GM18873 (cell line): ENCODE results near the gene CMTR2.
"Not testable (repeated sequence)": the region's sequence is repeated elsewhere in the genome, so short reads cannot be mapped to it uniquely, and the experiment has no call there.

Source experiments
- ATAC-seq: cut with Tn5 transposase; IDR thresholded peaks from one replicate; pipeline ENCODE4 v1.9.1; 2021; ENCODE audit warnings: mild to moderate bottlenecking, moderate library complexity, moderate number of reproducible peaks; ENCODE audit not compliant: unreplicated experiment, low FRiP score

Gene CMTR2, protein sequence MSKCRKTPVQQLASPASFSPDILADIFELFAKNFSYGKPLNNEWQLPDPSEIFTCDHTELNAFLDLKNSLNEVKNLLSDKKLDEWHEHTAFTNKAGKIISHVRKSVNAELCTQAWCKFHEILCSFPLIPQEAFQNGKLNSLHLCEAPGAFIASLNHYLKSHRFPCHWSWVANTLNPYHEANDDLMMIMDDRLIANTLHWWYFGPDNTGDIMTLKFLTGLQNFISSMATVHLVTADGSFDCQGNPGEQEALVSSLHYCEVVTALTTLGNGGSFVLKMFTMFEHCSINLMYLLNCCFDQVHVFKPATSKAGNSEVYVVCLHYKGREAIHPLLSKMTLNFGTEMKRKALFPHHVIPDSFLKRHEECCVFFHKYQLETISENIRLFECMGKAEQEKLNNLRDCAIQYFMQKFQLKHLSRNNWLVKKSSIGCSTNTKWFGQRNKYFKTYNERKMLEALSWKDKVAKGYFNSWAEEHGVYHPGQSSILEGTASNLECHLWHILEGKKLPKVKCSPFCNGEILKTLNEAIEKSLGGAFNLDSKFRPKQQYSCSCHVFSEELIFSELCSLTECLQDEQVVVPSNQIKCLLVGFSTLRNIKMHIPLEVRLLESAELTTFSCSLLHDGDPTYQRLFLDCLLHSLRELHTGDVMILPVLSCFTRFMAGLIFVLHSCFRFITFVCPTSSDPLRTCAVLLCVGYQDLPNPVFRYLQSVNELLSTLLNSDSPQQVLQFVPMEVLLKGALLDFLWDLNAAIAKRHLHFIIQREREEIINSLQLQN

GRCh38 chr16:71288890-71289731 lies at the start of gene CMTR2:
TSS of gene CMTR2 (minus strand) at chr16:71289402. CDS start at chr16:71285920, 3,482 bp downstream.
- ATAC-seq = peak; percentile 85

GRCh38 chr16:71338632-71339031 lies 49.4 kb upstream of the CMTR2 start:
- no peak for ATAC-seq

- no peak for ATAC-seq
Measured at GRCh38 chr16:71338193-71338592, 49.0 kb upstream of the CMTR2 start.

DNA sequence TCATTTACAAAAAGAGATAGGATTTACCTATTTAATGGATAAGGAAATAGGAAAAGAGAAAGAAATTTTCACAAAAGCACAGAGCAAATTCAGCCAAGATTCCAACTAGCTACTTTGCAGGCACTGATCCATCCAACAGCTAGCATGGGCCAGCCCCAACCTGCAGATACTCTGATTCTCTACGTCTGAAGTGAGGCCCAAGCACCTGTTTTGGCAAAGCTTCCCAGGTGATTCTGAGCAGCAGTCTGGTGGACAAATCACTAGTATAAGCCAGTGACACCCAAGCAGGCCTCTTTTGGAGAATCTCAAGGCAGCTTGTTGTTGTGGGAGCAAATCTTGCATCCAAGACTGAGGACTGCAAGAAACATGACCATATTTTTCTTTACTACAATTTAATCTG lies 48.4 kb upstream of the CMTR2 start:
- ATAC-seq = no peak

DNA sequence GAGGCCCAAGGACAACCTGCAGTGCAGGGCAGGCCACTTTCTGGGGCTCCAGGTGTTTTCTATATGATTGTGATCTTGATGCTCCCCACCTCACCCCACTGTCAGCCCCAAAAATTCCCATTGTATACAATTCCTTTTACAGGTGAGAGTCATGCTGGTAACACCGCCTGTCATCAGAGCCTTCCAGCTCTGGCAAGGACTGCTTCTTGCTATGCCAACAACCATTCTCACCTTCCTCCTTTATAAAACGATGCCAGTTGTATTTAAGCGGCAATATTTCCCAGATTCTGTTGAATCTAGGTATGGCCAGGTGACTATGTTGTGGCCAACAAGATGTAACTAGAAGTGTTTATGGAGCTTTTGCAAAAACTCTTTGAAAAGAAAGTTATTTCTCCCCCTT lies 38.9 kb upstream of the CMTR2 start:
- no peak for ATAC-seq

GRCh38 chr16:71327720-71328119 lies 38.5 kb upstream of the CMTR2 start:
- no peak for ATAC-seq

GRCh38 chr16:71319999-71320398 lies 30.8 kb upstream of the CMTR2 start:
- ATAC-seq = no peak

- no peak for ATAC-seq
Measured at GRCh38 chr16:71315269-71315668, 26.1 kb upstream of the CMTR2 start.

DNA sequence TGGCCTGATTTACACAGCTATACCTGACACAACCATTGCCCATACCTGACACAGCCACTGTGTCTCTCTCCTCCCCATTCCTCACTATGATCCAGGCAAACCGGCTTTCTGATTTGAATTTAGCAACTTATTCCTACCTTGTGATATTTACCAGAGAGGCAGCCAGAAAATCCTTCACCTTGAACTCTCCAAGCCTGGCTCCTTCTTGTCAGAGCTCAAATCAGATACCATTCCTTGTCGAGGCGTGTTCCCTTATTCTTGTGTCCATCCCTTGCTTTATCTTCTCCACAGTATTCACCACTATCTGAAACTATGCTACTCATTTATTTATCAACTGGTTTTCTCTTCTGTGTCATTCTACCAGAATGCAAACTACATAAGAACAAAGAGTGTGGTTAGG lies 24.4 kb upstream of the CMTR2 start:
- not testable (repeated sequence) for ATAC-seq

- no peak for ATAC-seq
Measured at GRCh38 chr16:71311553-71312158, 22.5 kb upstream of the CMTR2 start.

GRCh38 chr16:71303938-71304337 lies 14.7 kb upstream of the CMTR2 start:
- no peak for ATAC-seq

GRCh38 chr16:71297341-71297634 lies 8.1 kb upstream of the CMTR2 start:
- ATAC-seq = no peak

DNA sequence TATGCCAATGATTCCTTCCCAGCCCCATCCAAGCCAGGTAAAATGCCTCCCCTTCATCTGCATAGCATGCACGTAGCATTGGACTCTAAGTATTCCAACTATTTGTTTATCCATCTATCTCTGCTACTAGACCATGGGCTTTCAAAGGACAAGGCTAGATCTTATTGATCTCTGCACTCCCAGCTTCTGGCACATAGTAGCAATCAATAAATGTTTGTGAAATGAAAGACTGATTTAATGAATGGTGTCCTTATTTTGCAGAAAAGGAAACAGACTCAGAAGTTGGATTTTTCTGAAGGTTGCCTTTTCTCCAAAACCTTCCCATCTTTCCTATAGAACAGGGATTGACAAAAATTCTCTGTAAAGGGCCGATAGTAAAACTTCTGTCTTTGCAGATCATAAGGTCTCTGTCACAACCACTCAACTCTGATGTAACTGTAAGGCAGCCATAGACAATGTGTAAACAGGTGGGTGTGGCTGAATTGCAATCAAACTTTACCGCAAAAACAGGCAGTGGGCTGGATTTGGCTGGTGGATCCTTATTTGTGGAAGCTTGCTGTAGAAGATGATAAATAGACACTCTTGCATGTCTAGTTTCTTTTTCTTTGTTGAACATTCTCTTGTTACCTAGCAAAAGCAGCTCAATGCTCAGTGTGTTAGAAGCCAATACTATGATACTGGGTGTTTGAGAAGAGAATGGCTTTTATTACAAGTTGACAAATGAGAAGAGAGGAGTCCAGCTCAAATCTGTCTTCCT lies 7.6 kb upstream of the CMTR2 start:
- ATAC-seq = no peak

GRCh38 chr16:71295950-71296349 lies 6.7 kb upstream of the CMTR2 start:
- no peak for ATAC-seq

- no peak for ATAC-seq
Measured at GRCh38 chr16:71293919-71294318, 4.7 kb upstream of the CMTR2 start.

DNA sequence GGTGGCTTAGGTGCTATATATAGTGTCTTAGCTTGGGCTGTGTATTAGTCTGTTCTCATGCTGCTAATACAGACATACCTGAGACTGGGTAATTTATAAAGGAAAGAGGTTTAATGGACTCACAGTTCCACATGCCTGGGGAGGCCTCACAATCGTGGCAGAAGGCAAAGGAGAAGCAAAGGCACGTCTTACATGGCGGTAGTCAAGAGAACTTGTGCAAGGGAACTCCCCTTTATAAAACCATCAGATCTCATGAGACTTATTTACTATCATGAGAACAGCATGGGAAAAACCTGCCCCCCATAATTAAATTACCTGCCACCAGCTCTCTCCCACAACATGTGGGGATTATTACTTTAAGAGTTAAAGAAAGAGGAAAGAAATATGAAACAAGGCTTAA lies 2.9 kb upstream of the CMTR2 start:
- not testable (repeated sequence) for ATAC-seq

- ATAC-seq = no peak
Measured at GRCh38 chr16:71289732-71290062, 495 bp upstream of the CMTR2 start.

DNA sequence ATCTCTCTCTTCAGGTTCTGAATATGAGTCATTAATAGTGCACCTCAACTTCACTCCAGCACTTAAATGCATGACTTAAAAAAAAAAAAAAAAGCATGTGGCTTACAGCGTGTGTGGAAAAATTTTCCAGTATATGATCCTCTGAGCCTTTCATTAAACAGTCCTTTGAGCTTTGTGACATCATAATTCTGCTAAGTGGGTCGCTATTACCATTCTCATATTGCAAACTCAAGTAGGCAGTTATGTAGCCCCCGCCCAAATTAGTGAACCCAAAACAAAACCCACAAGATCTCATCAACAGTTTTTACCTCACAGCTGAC lies 672 bp downstream of the CMTR2 start:
- ATAC-seq = no peak

DNA sequence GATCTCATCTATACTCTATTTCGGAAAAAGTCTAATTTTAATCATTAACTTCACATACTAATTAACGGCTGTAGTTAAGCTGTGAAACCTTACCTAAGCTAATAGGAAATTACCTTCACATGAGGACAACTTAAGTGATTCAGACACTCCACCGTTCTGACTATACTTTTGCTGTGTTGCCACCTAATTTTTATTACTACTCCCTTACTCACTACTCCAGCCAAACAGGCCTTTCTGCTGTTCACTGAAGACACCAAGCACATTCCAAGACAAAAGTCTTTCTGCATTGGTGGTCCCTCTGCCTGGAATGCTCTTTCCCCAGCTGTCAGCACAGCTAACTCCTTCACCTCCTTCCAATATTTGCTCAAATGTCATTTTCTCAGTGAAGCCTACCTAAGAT lies 1.3 kb downstream of the CMTR2 start:
- no peak for ATAC-seq

DNA sequence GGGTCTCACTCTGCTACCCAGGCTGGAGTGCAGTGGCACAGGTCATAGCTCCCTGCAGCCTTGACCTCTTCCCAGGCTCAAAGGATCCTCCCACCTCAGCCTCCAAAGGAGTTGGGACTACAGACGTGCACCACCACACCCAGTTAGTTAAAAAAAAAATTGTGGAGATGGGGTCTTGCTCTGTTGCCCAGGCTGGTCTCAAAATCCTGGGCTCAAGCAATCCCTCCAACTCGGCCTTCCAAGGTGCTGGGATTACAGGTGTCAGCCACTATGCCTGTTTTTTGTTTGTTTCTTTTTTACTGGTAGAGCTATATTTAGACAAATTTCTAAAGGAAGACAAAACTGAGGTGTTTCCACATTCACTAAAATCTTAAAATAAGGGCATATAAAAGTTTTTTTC lies 1.7 kb downstream of the CMTR2 start:
- ATAC-seq = no peak
